Calu3 (cell line): ENCODE results near the gene S100A14. TPM values are rescaled to one million over a fixed set of nuclear protein-coding genes. Genes with fewer than 3 reads are reported as not detected.
A peak's percentile ranks its signal among the peaks of the same experiment; 100 is the strongest.

ENCODE experiments used
- BruUV-seq: library from RNA; stranded (reverse); fragments of 400-500 nt; replicated peaks from 2 replicates; lab custom pipeline; 2021; lab: Mats Ljungman, UMichigan
- CTCF ChIA-PET: fragments of 300-600 bp; sonication (Branson Sonifier 250); formaldehyde crosslinking; loops from one replicate; lab custom pipeline; 2022; ENCODE audit warnings: antibody characterized with exemption; lab: Charles Lee
- DNase-seq: peaks from one replicate; pipeline ENCODE4 v3.0.0; 2022
- H3K27ac Mint-ChIP-seq: one replicate; pipeline ENCODE4 v1.8.0; 2022; ENCODE audit warnings: mixed read lengths; ENCODE audit not compliant: unreplicated experiment
- H3K27me3 Mint-ChIP-seq: one replicate; pipeline ENCODE4 v1.8.0; 2022; ENCODE audit warnings: mixed read lengths; ENCODE audit not compliant: unreplicated experiment
- H3K36me3 Mint-ChIP-seq: one replicate; pipeline ENCODE4 v1.8.0; 2022; ENCODE audit warnings: mild to moderate bottlenecking, moderate library complexity, mixed read lengths; ENCODE audit not compliant: insufficient read depth, unreplicated experiment
- H3K4me1 Mint-ChIP-seq: one replicate; pipeline ENCODE4 v1.8.0; 2022; ENCODE audit warnings: mild to moderate bottlenecking, low read depth, mixed read lengths; ENCODE audit not compliant: unreplicated experiment
- H3K4me3 Mint-ChIP-seq: one replicate; pipeline ENCODE4 v1.8.0; 2022; ENCODE audit warnings: mild to moderate bottlenecking, low read depth, moderate library complexity, mixed read lengths; ENCODE audit not compliant: unreplicated experiment
- H3K9me3 Mint-ChIP-seq: one replicate; pipeline ENCODE4 v1.8.0; 2022; ENCODE audit warnings: low read depth, mixed read lengths; ENCODE audit not compliant: unreplicated experiment
- intact Hi-C: fragments of 100-400 bp; cut with micrococcal nuclease; formaldehyde crosslinking; loops from one replicate; pipeline ENCODE4 v1.10.0; 2022; ENCODE audit not compliant: unreplicated experiment
- total RNA-seq: library from RNA; stranded (reverse); gene quantifications from 2 replicates; pipeline ENCODE4 v1.2.3, GENCODE V29; 2022
- TF ChIP-seq, protein P1 (sequence below): fragments of 200-600 bp; IDR thresholded peaks from one replicate; pipeline ENCODE4 v1.8.0; 2022; ENCODE audit warnings: antibody characterized with exemption; ENCODE audit not compliant: unreplicated experiment

Gene S100A14
- total RNA-seq, 1 experiment from 2014 or later = 74.6 TPM

DNA sequence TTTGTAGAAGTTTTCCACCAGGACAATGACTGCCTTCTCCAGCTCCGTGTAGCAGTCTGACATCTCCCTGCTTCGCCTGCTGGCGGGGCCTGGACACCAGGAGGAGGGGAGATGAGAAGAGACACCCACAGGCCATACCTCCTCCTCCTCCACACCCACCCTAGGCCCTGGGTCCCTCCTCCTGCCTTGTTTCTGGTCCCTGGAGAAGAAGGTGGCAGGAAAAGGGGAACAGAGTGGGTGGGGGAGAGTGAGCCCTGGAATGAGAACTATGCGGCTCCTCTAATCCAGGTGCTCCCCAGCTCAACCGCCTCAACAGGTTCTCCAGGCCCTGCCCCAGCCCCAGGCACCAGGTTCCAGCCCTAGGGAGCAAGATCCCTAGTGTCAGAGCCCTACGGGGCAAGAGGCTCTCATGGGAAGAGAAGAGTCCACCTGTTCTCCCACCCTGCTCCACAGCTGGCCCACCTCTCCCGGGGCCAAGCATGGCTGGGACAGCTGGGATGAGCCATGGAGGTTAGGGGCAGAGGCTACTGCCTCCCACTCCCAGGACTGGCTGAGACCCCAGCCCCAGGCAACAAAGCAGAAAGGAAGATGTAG, 7.9 kb downstream of the S100A14 start:
- H3K9me3 Mint-ChIP-seq = no peaks in the 10 kb centered on the region
- TSS peak; percentile 19 for BruUV-seq
- peak overlapping the region; percentile 90 for H3K4me3 Mint-ChIP-seq
- TF ChIP-seq, protein P1, sequence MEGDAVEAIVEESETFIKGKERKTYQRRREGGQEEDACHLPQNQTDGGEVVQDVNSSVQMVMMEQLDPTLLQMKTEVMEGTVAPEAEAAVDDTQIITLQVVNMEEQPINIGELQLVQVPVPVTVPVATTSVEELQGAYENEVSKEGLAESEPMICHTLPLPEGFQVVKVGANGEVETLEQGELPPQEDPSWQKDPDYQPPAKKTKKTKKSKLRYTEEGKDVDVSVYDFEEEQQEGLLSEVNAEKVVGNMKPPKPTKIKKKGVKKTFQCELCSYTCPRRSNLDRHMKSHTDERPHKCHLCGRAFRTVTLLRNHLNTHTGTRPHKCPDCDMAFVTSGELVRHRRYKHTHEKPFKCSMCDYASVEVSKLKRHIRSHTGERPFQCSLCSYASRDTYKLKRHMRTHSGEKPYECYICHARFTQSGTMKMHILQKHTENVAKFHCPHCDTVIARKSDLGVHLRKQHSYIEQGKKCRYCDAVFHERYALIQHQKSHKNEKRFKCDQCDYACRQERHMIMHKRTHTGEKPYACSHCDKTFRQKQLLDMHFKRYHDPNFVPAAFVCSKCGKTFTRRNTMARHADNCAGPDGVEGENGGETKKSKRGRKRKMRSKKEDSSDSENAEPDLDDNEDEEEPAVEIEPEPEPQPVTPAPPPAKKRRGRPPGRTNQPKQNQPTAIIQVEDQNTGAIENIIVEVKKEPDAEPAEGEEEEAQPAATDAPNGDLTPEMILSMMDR = no peak
- H3K27me3 Mint-ChIP-seq = no peaks in the 10 kb centered on the region
- CTCF ChIA-PET = interaction anchor here (0.6 to 1.5 kb wide), 7 partner anchors 8 to 92 kb away, joined by 3 to 6 read pairs (median 3); partner anchors contain the start of genes CHTOP, S100A13 and S100A14
- H3K36me3 Mint-ChIP-seq = peaks cover 82% of the 10 kb centered on the region
- peaks cover 46% of the 10 kb centered on the region for H3K4me1 Mint-ChIP-seq
- peak overlapping the region; percentile 71 for H3K27ac Mint-ChIP-seq
- DNase-seq = peak; percentile 83
- intact Hi-C loops = loop anchor here (2.0 kb wide), 1 partner anchor 35 kb away; no protein-coding TSS in a partner anchor

DNA sequence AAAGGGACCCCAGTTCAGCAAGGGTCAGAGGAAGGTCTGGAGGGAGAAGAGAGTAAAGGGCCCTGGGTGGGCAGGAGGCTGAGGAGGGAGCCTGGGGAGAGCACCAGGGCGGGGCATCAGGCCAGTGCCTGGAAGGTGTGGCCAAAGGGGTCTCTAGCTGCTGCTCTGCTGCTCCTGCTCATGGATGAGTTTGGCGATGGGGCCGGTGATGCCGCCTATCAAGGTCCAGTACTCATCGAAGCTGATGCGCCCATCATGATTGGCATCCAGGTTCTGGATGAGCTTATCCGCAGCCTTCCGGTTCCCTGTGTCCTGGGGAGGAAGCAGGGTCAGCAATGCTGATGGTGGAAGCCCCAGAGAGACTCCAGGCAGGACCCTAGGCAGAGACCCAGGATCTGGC, 8.7 kb downstream of the S100A14 start:
- CTCF ChIA-PET = interaction anchor here (0.9 to 1.5 kb wide), 5 partner anchors 9 to 91 kb away, joined by 3 to 6 read pairs (median 5); partner anchors contain the start of genes CHTOP, S100A13 and S100A14
- no peaks in the 10 kb centered on the region for H3K9me3 Mint-ChIP-seq
- H3K27me3 Mint-ChIP-seq = no peaks in the 10 kb centered on the region
- no peak overlapping the region for H3K27ac Mint-ChIP-seq
- H3K4me1 Mint-ChIP-seq = peaks cover 46% of the 10 kb centered on the region
- H3K4me3 Mint-ChIP-seq = no peak overlapping the region
- intact Hi-C loops = no loop called here
- TF ChIP-seq, protein P1 = no peak
- DNase-seq = no peak
- peaks cover 74% of the 10 kb centered on the region for H3K36me3 Mint-ChIP-seq
- no TSS peak for BruUV-seq

DNA sequence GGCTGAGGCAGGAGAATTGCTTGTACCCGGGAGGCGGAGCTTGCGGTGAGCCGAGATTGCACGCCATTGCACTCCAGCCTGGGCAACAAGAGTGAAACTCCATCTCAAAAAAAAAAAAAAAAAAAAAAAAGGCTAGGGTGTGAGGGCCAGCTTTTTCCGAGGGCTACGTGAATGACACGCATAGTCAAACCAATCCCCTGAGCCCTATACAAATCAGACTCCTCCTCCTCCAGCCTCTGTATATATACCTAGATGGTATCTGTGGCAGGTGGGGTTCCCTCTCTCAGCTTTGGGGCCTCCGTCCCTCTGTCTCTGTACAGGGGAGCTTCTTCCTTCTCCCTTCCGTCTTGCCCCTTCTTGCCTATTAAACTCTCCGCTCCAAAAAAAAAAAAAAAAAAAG, 9.9 kb downstream of the S100A14 start:
- TF ChIP-seq, protein P1 = no peak
- DNase-seq = no peak
- Mint-ChIP-seq H3K27ac (no peak overlapping the region), H3K4me1 (peaks cover 36% of the 10 kb centered on the region), H3K9me3 (no peaks in the 10 kb centered on the region), H3K27me3 (no peaks in the 10 kb centered on the region), H3K4me3 (no peak overlapping the region), H3K36me3 (peaks cover 70% of the 10 kb centered on the region)
- intact Hi-C loops = no loop called here
- BruUV-seq = no TSS peak
- CTCF ChIA-PET = interaction anchor here (0.7 to 1.0 kb wide), 2 partner anchors 9 to 25 kb away, joined by 3 read pairs; no protein-coding TSS in a partner anchor

DNA sequence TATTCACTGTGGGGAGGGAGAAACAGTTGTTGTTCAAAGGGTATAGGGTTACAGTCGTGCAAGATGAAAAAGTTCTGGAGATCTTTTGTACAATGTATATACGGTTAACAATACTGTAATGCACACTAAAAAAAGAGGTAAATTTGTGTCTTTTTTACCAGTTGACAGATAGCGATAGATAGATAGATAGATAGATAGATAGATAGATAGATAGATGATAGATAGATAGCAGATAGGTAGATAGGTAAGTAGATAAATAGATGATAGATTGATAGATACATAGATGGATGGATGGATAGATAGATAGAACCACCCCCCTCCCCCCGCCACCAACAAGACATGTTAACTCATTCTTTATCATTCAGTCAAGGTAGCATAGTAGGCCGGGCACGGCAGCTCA, 13.4 kb downstream of the S100A14 start:
- TF ChIP-seq, protein P1 = no peak
- peaks cover 7% of the 10 kb centered on the region for H3K4me1 Mint-ChIP-seq
- no TSS peak for BruUV-seq
- no peak overlapping the region for H3K27ac Mint-ChIP-seq
- intact Hi-C loops = no loop called here
- peaks cover 40% of the 10 kb centered on the region for H3K36me3 Mint-ChIP-seq
- H3K4me3 Mint-ChIP-seq = no peak overlapping the region
- DNase-seq = no peak
- H3K27me3 Mint-ChIP-seq = no peaks in the 10 kb centered on the region
- CTCF ChIA-PET = interaction anchor here (0.7 kb wide), 1 partner anchor 9 kb away, joined by 5 read pairs; no protein-coding TSS in a partner anchor
- H3K9me3 Mint-ChIP-seq = no peaks in the 10 kb centered on the region
